Activated CD4-positive, alpha-beta memory T cell treated with anti-CD3 and anti-CD28 coated beads, Interleukin-2, amount 10 ng/mL, durations not matched to agents 7 days and 5 days (primary cell): Measurements from ENCODE around the gene USP27X. TPM values are rescaled to one million over a fixed set of nuclear protein-coding genes. Genes with fewer than 3 reads are reported as not detected.

ENCODE experiments used
- CTCF ChIA-PET: fragments of 350-600 bp; sonication (Branson Sonifier 250); formaldehyde crosslinking; loops from one replicate; lab custom pipeline; 2021; ENCODE audit warnings: antibody characterized with exemption, inconsistent platforms; lab: Charles Lee
- POLR2A ChIA-PET: fragments of 350-600 bp; sonication (Branson Sonifier 250); formaldehyde crosslinking; loops from one replicate; lab custom pipeline; 2021; ENCODE audit warnings: antibody characterized with exemption; lab: Charles Lee
- DNase-seq: peaks from one replicate; pipeline ENCODE4 v3.0.0-alpha.2; 2020
- H3K27ac Mint-ChIP-seq: one replicate; pipeline ENCODE4 v1.8.0; 2021; ENCODE audit warnings: mild to moderate bottlenecking, mixed read lengths
- H3K27me3 Mint-ChIP-seq: one replicate; pipeline ENCODE4 v1.8.0; 2021; ENCODE audit warnings: mixed read lengths
- H3K36me3 Mint-ChIP-seq: one replicate; pipeline ENCODE4 v1.8.0; 2021; ENCODE audit warnings: low read depth, mixed read lengths
- H3K4me1 Mint-ChIP-seq: one replicate; pipeline ENCODE4 v1.8.0; 2021; ENCODE audit warnings: mixed read lengths
- H3K4me3 Mint-ChIP-seq: one replicate; pipeline ENCODE4 v1.8.0; 2021; ENCODE audit warnings: mild to moderate bottlenecking, mixed read lengths
- H3K9me3 Mint-ChIP-seq: one replicate; pipeline ENCODE4 v1.8.0; 2021; ENCODE audit warnings: mixed read lengths
- total RNA-seq, 2 experiments: library from RNA; stranded (reverse); gene quantifications; one replicate each; pipeline ENCODE4 v1.2.3, GENCODE V29; 2021

USP27X gene
- total RNA-seq, 2 experiments from 2014 or later: 2.1 to 2.4 TPM

DNA sequence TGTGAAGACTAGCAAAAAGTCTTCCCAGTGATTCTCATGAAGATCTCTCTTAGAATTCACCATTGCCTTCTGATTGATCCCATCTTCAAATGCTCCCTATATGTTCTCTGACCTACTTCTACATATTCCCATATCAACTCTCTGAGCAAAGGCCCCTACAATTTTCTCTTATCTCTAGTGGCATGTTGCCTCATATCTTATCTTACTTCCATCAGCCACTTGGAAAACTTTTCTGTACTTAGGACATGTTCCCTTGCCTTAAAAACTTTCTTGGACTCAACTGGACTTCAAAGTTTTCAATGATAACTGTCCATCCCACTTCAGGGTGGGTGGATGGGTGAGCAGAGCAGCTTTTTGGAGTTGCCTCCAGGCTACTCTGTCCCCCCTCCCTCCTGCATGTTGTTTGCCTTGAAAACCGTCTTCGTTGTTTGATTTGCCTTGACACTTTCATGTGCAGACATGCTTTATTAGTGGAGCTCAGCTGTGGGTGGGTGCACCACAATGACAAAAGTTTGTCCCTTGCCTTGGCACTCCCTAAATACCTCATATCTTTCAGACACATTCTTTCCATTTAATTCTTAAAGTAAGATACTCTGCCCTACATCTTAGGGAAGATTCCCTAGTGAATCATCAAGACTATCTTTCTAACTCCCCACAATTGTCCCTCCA, 18.3 kb upstream of the USP27X start:
- Mint-ChIP-seq H3K36me3 (no peaks in the 10 kb centered on the region), H3K27me3 (peaks cover 2% of the 10 kb centered on the region), H3K27ac (no peak overlapping the region), H3K4me1 (no peaks in the 10 kb centered on the region), H3K4me3 (no peak overlapping the region), H3K9me3 (no peaks in the 10 kb centered on the region)
- ChIA-PET CTCF (no interaction called here), POLR2A (no interaction called here)
- no peak for DNase-seq

DNA sequence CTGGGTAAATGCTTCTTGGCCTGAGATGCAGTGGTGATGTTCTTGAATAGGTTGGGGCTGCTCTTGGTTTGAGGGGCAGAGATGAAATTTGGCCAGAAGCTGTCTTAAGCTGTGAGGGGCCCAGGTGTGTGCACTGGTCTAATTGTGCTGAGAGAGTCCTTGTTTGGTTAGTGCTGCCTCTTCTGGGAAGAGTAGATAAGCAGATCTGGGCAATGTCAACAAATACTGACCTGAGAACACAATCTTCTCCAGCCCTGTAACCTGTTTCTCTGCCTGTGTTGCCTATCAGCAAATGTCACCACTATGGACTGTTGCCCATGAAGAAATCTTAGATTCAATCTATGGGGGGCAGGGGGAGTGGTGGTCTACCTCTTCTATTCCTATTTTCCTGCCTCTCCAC, 17.2 kb upstream of the USP27X start:
- H3K4me1 Mint-ChIP-seq: no peaks in the 10 kb centered on the region
- POLR2A ChIA-PET: no interaction called here
- H3K27me3 Mint-ChIP-seq: peaks cover 4% of the 10 kb centered on the region
- H3K36me3 Mint-ChIP-seq: no peaks in the 10 kb centered on the region
- H3K9me3 Mint-ChIP-seq: no peaks in the 10 kb centered on the region
- no peak overlapping the region for H3K4me3 Mint-ChIP-seq
- H3K27ac Mint-ChIP-seq: no peak overlapping the region
- CTCF ChIA-PET: no interaction called here
- no peak for DNase-seq

DNA sequence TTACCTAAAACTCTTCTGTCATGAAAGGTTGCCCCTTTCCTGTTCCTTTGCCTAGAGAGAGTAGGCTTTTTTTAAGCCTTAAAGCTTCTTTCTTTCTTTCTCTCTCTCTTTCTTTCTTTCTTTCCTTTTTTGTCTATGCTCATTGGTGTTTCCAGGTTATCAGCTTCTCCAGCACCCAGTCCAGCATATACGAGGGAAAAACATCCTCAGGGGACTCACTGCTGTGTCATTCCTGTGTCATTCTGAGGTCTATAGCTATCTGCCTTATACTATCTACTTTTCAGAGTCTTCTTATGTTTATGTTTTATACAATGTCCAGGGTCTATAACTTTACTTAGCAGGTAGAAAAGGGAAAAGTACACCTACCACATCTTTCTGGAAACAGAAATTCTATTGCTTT, 10.5 kb upstream of the USP27X start:
- CTCF ChIA-PET: no interaction called here
- POLR2A ChIA-PET: no interaction called here

DNA sequence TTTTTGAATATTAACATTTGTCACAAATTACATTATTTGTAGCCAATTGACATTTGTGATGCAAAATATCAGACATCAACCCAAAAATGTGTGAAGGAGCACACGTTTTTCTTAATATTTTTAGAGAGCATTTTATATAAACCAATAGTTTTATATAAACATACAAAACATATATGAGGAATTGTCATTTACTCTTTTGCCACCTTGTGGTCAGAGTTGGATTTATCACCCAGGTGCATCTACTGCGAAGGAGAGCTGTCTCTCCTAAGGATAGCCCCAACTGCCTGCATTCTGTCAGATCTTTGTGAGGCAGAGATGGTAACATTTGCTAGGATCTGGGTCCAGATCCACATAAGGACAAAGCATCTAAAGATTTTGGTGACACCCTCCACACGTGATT, 2.5 kb upstream of the USP27X start:
- peaks cover 18% of the 10 kb centered on the region for H3K4me1 Mint-ChIP-seq
- H3K4me3 Mint-ChIP-seq: no peak overlapping the region
- H3K36me3 Mint-ChIP-seq: no peaks in the 10 kb centered on the region
- H3K27me3 Mint-ChIP-seq: peaks cover 2% of the 10 kb centered on the region
- peak; percentile 18 for DNase-seq
- no peak overlapping the region for H3K27ac Mint-ChIP-seq
- ChIA-PET CTCF (interaction anchor here (0.8 to 1.3 kb wide), 3 partner anchors 36 to 1803 kb away, joined by 3 to 4 read pairs (median 3); no protein-coding TSS in a partner anchor), POLR2A (no interaction called here)
- H3K9me3 Mint-ChIP-seq: no peaks in the 10 kb centered on the region

More for the DNA sequence above, 10.5 kb upstream of the USP27X start:
- peaks cover 15% of the 10 kb centered on the region for H3K27me3 Mint-ChIP-seq
- no peak overlapping the region for H3K27ac Mint-ChIP-seq
- H3K4me3 Mint-ChIP-seq: no peak overlapping the region
- H3K4me1 Mint-ChIP-seq: no peaks in the 10 kb centered on the region
- H3K36me3 Mint-ChIP-seq: no peaks in the 10 kb centered on the region
- H3K9me3 Mint-ChIP-seq: no peaks in the 10 kb centered on the region
- no peak for DNase-seq

GRCh38 chrX:49877397-49878101, 1.7 kb upstream of the USP27X start:
- H3K27me3 Mint-ChIP-seq: peaks cover 2% of the 10 kb centered on the region
- H3K36me3 Mint-ChIP-seq: no peaks in the 10 kb centered on the region
- CTCF ChIA-PET: interaction anchor here (1.0 to 2.6 kb wide), 3 partner anchors 41 to 1804 kb away, joined by 3 to 6 read pairs (median 4); no protein-coding TSS in a partner anchor
- POLR2A ChIA-PET: no interaction called here
- no peaks in the 10 kb centered on the region for H3K9me3 Mint-ChIP-seq
- peaks cover 18% of the 10 kb centered on the region for H3K4me1 Mint-ChIP-seq
- DNase-seq: no peak
- no peak overlapping the region for H3K4me3 Mint-ChIP-seq
- H3K27ac Mint-ChIP-seq: no peak overlapping the region

GRCh38 chrX:49878128-49878833, 1.0 kb upstream of the USP27X start:
- ChIA-PET POLR2A (no interaction called here), CTCF (interaction anchor here (2.5 to 2.6 kb wide), 2 partner anchors 41 to 43 kb away, joined by 6 to 17 read pairs; partner anchors contain the start of gene CLCN5)
- no peak for DNase-seq
- H3K36me3 Mint-ChIP-seq: no peaks in the 10 kb centered on the region
- H3K27me3 Mint-ChIP-seq: peaks cover 2% of the 10 kb centered on the region
- H3K4me3 Mint-ChIP-seq: peak overlapping the region; percentile 74
- no peak overlapping the region for H3K27ac Mint-ChIP-seq
- peaks cover 18% of the 10 kb centered on the region for H3K4me1 Mint-ChIP-seq
- H3K9me3 Mint-ChIP-seq: no peaks in the 10 kb centered on the region

DNA sequence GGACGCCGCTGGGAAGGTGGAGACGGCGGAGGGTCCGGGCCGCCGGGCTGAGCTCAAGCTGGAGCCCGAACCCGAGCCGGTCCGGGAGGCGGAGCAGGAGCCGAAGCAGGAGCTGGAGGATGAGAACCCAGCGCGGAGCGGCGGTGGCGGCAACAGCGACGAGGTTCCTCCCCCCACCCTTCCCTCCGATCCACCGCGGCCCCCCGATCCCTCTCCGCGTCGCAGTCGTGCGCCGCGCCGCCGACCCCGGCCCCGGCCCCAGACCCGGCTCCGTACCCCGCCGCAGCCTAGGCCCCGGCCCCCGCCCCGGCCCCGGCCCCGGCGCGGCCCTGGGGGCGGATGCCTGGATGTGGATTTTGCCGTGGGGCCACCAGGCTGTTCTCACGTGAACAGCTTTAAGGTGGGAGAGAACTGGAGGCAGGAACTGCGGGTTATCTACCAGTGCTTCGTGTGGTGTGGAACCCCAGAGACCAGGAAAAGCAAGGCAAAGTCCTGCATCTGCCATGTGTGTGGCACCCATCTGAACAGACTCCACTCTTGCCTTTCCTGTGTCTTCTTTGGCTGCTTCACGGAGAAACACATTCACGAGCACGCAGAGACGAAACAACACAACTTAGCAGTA, 483 bp downstream of the USP27X start:
- Mint-ChIP-seq H3K9me3 (no peaks in the 10 kb centered on the region), H3K36me3 (no peaks in the 10 kb centered on the region), H3K4me1 (peaks cover 20% of the 10 kb centered on the region), H3K4me3 (peak overlapping the region; percentile 74), H3K27me3 (peaks cover 2% of the 10 kb centered on the region), H3K27ac (peak overlapping the region; percentile 21)
- ChIA-PET CTCF (interaction anchor here (0.6 to 2.6 kb wide), 5 partner anchors 23 to 42 kb away, joined by 3 to 17 read pairs (median 5); partner anchors contain the start of gene CLCN5), POLR2A (interaction anchor here (0.8 to 1.5 kb wide), 2 partner anchors 41 to 42 kb away, joined by 3 read pairs; partner anchors contain the start of gene CLCN5)
- DNase-seq: peak; percentile 16

GRCh38 chrX:49880668-49881067, 1.4 kb downstream of the USP27X start:
- no peaks in the 10 kb centered on the region for H3K9me3 Mint-ChIP-seq
- no peak overlapping the region for H3K4me3 Mint-ChIP-seq
- DNase-seq: no peak
- no peak overlapping the region for H3K27ac Mint-ChIP-seq
- ChIA-PET POLR2A (interaction anchor here (1.5 kb wide), 1 partner anchor 41 kb away, joined by 3 read pairs; the partner anchor contains the start of gene CLCN5), CTCF (interaction anchor here (2.5 kb wide), 1 partner anchor 41 kb away, joined by 17 read pairs; the partner anchor contains the start of gene CLCN5)
- peaks cover 20% of the 10 kb centered on the region for H3K4me1 Mint-ChIP-seq
- no peaks in the 10 kb centered on the region for H3K27me3 Mint-ChIP-seq
- no peaks in the 10 kb centered on the region for H3K36me3 Mint-ChIP-seq

- H3K27me3 Mint-ChIP-seq: no peaks in the 10 kb centered on the region
- CTCF ChIA-PET: interaction anchor here (0.8 to 2.9 kb wide), 9 partner anchors 9 to 320 kb away, joined by 3 to 39 read pairs (median 4); partner anchors contain the start of genes CCNB3 and CLCN5
- DNase-seq: peak; percentile 59
- no peaks in the 10 kb centered on the region for H3K9me3 Mint-ChIP-seq
- H3K36me3 Mint-ChIP-seq: no peaks in the 10 kb centered on the region
- POLR2A ChIA-PET: no interaction called here
- no peak overlapping the region for H3K27ac Mint-ChIP-seq
- H3K4me3 Mint-ChIP-seq: no peak overlapping the region
- peaks cover 9% of the 10 kb centered on the region for H3K4me1 Mint-ChIP-seq
Measured at GRCh38 chrX:49884290-49884862, 5.1 kb downstream of the USP27X start.

- peaks cover 5% of the 10 kb centered on the region for H3K36me3 Mint-ChIP-seq
- CTCF ChIA-PET: no interaction called here
- POLR2A ChIA-PET: no interaction called here
- no peaks in the 10 kb centered on the region for H3K4me1 Mint-ChIP-seq
- no peak overlapping the region for H3K27ac Mint-ChIP-seq
- H3K4me3 Mint-ChIP-seq: no peak overlapping the region
- no peak for DNase-seq
- H3K9me3 Mint-ChIP-seq: peaks cover 10% of the 10 kb centered on the region
- H3K27me3 Mint-ChIP-seq: peaks cover 2% of the 10 kb centered on the region
Measured at GRCh38 chrX:49892542-49892941, 13.3 kb downstream of the USP27X start.

- Mint-ChIP-seq H3K27me3 (peaks cover 11% of the 10 kb centered on the region), H3K4me3 (no peak overlapping the region), H3K27ac (no peak overlapping the region), H3K4me1 (no peaks in the 10 kb centered on the region), H3K36me3 (peaks cover 5% of the 10 kb centered on the region), H3K9me3 (peaks cover 11% of the 10 kb centered on the region)
- DNase-seq: no peak
- ChIA-PET POLR2A (no interaction called here), CTCF (interaction anchor here (0.9 kb wide), 1 partner anchor 13 kb away, joined by 3 read pairs; no protein-coding TSS in a partner anchor)
Measured at GRCh38 chrX:49896951-49897350, 17.7 kb downstream of the USP27X start.

- peaks cover 11% of the 10 kb centered on the region for H3K9me3 Mint-ChIP-seq
- H3K27ac Mint-ChIP-seq: no peak overlapping the region
- H3K27me3 Mint-ChIP-seq: peaks cover 11% of the 10 kb centered on the region
- DNase-seq: no peak
- ChIA-PET CTCF (no interaction called here), POLR2A (no interaction called here)
- no peaks in the 10 kb centered on the region for H3K4me1 Mint-ChIP-seq
- no peak overlapping the region for H3K4me3 Mint-ChIP-seq
- peaks cover 5% of the 10 kb centered on the region for H3K36me3 Mint-ChIP-seq
Measured at GRCh38 chrX:49901048-49901447, 21.8 kb downstream of the USP27X start.
